SKM-1 (cell line): ENCODE measurements around the gene TSPAN3.

Experiments used
- DNase-seq: peaks from one replicate; lab custom pipeline; 2025; ENCODE audit not compliant: unreplicated experiment; lab: John Stamatoyannopoulos, UW

TSPAN3 gene

DNA sequence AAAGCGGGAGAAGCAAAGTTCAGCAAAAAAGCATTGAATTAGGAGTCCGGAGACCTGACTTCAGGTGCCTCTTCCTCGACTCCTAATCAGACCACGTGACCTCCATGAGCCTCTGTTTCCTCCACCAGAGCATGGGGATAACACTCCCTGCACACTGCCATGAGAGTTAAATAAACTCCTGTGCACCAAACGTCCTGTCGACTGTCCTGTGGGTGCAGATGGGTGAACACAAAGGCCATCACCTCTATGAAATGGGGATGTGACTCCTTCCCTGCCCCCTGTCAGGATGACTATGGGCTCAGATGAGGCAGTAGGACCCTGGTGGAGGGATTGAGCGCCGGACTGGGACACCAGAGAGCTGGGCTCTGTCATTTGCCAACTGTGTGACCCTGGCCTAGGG is 13.5 kb upstream of the TSPAN3 start:
- DNase-seq: no peak

DNA sequence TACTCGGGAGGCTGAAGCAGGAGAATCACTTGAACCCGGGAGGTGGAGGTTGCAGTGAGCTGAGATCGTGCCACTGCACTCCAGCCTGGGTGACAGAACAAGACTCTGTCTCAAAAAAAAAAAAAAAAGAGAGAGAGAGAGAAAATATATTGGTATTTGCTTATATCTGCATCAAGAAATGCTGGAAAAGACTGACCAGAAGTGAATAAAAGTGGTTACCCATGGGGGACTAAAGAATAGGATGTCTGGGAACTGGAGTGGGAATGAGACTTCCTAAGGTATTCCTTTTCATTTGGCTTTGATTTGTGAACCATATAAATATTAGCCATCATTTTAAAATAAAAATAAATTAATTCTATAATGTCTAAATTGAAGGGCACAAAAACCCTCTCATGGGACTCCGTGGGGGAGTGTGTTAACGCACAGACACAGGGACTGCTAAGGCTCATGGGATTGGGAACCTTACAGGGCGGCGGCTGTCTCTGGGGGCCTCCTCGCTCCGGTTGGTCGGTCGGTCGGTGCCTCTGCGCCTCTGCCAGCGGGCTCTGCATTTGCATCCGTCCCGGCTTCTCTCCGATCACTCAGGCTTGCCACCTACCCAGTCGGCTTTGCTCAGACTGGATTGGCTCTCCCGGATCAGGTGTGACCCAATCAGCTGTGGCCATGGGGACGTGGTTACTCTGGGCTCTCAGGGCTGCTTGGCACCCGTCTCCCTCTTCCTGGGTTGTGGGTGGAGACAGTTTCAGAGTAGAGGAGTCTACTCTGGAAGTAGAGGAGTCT is 12.7 kb upstream of the TSPAN3 start:
- no peak for DNase-seq

DNA sequence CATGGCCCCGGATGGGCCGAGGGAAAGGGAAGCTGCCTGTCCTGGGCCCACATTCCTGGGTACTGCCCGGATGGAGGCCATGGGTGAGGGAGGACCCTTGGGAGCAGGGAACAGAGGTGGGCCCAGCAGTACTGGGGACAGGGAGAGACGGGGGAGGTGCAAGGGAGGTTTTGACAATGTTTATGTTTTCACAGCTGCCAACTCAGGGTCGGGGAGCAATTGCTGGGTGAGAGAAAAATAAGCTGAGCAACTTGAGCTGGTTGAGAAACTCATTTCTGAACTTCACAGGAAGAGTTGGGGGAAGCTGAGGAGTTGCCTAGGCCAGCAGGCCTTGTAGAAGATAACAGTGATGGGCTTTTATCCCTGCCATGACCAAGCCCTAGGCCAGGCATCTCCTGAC is 11.1 kb upstream of the TSPAN3 start:
- no peak for DNase-seq

DNA sequence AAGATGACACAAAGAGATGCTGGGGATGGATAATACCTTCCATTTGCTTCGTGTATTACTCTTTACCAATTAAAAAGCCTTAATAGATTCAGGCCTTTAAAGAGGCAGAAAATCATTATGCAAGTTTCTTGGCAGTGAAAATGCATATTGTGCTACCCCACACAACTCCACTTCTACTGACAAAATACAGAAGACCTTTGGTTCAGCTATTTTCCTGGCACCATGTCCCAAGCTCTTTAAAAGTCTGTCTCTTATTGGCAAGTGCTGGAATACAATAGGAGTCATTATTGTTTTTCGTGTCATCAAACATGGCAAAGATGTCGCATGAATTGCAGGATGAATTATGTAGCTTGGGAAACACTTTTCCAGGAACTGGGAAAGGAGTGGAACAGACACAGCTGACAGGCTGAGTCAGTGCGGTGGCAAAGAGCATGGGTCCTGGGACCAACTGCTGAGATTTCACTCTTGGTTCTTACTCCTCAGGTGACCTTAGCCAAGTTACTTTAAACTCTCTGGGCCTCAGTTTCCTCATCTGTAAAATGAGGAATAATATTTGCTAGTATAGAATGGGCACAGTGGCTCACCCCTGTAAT is 5.5 kb upstream of the TSPAN3 start:
- DNase-seq: no peak

DNA sequence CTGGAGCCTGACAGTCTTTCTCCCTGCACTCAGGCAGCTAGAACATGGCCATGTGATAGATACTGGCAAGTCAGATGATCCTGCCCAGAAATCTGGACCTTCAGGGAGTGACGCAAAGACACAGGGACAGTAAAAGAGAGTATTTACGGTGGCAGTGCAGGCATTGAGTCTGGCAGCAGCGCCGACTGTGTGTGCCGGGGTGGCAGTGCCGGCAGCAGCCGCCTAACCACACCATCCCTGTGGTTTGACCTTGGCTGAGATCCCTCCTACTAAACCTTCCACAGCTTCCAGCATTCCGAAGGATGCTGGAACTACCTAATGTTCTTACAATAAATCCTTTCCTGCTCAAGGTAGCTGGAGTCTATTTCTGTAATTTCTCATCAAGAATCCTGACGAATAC is 4.6 kb upstream of the TSPAN3 start:
- DNase-seq: no peak

DNA sequence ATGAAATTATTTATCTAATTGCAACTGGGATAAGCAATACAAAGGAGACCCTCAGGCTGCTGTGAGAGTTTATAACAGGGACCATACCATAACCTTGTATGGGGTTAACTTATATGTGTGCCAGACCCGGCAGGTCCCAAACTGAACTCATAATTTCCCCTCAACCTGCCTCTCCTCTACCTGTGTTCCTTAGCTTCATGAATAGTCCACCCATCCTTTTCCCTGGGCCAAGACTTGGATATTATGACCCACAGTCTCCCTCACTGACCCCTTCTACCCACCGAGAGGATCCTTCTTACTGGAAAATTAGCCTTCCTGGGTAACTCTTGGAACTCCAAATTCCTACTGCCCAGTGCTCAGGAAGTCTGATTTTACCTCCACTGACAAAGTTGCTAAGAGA is 3.4 kb upstream of the TSPAN3 start:
- no peak for DNase-seq

DNA sequence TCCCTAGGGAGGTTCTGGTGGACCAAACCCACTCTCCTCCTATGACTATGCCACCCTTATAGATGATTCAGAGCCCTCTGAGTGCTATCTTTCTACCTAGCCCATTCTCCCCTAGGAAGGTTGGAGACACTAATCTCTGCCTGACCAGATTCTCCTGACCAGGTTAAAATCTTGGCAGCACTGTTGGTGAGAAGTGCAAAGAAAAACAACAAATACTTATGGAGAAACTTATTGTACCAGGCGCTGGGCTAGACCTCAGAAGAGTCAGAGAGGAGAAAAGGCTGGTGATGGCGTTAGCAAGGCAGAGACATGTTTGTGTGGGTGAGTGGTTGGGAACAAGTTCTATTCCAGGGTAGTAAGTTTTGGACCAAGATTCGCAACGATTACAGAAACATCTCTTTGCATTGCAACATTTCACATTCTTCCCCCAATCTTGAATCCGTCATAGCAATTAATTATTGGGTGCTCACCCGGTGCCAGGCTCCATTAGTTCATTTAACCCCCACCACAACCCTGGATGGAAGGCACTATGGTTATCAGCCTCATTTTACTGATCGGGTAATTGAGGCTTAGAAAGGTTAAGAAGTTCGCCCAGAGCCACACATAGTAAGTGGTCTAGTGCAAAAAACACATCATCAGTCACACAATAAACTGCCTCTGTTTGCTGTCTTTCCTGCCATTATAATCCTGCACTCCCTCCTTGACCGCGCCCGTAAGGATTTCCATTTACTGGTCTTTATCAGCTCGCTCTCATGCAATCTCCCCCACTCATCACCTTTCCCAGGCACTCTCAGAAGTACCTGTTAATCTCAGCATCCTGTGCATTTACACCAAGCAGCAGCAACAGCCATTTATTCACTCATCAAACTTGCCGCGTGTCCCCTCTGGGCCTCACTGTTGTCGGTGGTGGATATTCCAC is 655 bp upstream of the TSPAN3 start:
- DNase-seq: no peak

DNA sequence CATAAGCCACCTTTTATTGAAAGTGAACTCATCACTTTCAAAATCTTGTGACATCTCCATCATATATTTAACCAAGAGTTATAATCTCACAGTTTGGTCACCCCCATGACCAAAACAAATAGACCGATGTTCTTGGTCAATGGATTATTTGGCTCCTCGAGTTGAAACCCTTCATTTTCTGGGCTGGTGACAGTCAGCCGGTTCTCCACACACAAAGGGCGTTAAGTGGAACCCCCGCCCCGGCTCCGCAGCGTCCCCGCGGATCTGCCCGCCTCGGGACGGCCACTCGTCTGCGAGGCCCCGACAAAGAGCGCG is 772 bp downstream of the TSPAN3 start:
- no peak for DNase-seq

DNA sequence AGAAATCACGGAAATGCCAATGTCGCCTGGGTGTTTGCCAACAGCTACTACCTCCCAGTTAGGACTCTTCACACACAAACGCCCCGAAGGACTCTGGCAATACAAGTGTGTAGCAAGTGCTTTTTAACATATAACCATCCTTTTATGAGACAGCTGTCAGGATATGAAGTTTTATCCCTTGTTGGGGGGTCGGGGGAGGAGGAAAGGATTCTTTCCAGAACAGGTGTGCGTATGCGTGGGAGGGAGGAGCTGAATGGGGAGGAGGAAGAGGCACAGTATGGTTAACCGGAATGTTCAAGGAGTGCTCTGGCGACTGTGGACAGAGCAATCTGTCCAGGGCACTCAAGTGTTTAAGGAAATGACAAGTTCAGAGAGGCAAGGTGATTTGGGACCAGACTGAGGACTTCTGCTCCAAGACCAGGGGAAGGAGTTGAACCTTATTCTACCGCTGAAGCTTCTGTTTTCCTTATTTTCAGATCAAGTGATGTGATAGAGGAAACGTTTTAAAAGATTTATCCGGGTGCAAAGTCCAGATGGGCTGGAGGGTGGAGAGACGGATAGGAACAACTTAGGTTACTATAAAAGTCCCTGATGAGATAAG is 1.3 kb downstream of the TSPAN3 start:
- DNase-seq: no peak

DNA sequence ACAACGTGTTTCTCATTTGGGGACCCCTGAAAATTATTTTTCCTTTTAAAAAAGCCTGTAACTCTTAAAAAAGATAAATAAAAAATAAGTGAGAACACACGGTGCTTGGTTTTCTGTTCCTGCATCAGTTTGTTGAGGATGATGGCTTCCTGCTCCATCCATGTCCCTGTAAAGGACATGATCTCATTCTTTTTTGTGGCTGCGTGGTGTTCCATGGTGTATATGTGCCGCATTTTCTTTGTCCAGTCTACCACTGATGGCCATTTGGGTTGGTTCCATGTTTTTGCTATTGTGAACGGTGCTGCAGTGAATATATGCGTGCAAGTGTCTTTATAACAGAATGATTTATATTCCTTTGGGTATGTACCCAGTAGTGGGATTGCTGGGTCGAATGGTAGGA is 2.3 kb downstream of the TSPAN3 start:
- no peak for DNase-seq

DNA sequence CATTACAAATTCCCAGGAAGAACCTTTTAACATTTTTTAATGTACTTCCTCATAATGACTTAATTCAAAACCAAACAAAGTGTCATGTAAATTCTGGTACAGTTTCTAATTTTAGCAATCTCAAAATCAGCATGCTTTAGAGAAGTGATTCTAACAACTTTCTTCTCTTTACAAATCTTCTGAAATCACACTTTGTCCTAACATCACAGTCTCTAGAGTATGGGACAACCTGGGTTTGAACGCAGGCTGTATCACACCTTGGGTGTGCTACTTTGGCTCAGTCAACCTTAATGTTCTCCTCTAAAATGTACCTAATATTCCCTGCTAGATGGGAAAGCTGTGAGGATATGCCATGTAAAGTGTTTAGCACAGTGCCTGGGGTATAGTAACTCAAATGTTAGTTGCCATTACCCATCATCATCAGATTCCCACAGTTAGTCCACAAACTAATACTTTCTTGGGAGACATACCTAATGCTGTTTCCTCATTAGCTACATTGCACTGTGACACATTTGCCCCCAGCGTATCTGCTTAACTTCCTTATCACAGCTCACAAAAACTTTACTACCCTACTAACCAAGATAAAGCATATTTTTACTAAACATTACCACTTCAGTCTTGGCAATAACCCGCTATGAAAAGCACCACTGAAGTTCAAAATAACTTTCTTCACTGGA is 3.1 kb downstream of the TSPAN3 start:
- no peak for DNase-seq

DNA sequence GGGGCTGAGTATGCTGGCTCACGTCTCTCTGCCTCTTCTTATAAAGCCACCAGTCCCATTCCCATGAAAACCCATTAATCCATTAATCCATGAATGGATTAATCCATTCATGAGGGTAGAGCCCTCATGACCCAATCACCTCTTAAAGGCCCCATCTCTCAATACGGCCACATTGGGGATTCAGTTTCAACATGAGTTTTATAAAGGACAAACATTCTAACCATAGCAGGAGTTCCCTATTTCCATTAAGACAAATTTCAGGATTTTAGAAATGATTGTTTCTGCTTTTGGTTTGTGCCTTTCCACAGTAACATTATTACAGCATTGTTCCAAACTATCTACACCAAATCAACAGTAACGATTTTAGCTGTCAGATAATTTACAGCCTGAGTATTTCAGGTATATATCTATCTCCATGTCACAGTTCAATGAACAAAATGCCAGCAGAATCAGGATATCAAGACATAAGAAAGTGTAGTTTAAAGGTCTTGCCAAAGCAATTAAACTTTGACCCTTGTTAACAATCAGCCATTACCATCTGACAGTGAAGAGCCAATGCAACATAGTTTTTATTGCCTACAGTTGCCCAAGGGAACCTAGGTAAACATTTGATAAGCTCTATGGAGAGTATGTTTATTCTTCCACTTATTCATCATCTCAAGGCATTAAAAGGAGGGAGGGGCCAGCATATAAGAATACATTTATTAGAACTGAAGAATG is 3.8 kb downstream of the TSPAN3 start:
- DNase-seq: no peak

DNA sequence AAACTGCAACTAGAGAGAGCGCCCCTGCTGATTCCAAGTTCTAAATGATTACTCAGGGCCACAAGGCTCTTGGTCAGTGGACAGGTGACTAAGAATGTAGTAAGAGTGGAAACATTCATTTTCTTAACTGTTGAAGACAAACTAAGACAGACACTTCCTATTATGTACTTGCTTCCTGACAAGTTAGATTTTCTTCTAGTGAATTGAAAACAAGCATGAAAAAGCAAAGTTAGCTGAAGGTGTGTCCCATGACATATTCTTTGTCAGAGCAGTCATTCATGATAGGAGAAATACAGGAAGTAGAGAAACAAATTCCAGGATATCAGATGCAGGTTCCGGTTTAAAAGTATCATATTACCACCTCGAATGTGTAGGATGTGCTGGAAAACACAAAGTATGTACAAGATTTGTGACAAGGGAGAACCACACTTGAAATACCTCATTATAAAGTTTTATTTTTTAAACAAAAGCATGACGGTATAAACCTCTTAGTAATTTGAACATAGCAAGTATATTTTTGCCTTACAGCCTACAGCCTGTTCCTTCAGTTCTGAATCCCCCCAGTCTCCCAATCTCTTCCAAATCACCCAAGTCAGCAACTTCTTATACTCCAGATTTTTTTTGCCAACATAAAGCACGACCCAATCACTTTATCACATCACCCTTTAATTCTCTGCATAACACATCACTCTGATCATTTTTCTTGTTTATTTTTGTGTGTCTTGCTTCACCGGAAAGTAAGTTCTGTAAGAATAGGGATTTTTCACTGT is 6.2 kb downstream of the TSPAN3 start:
- DNase-seq: no peak

DNA sequence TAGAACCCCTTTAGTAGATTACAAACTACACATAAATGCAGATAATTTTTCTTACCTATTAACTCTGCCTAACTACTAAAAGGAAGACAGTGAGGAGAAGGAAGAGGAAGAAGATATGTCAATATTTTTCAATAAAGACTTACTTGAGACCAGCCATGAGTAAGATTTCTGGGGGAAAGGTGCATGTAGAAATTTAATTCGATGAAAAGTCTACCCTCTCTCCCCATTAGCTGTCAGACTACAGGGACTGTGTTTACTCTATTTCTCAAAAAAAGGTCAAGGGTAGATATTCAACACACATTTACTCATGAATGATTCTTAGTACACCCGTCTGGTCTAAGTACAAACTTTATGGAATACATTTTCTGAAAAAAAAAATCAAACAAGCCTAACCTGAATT is 6.8 kb downstream of the TSPAN3 start:
- no peak for DNase-seq

DNA sequence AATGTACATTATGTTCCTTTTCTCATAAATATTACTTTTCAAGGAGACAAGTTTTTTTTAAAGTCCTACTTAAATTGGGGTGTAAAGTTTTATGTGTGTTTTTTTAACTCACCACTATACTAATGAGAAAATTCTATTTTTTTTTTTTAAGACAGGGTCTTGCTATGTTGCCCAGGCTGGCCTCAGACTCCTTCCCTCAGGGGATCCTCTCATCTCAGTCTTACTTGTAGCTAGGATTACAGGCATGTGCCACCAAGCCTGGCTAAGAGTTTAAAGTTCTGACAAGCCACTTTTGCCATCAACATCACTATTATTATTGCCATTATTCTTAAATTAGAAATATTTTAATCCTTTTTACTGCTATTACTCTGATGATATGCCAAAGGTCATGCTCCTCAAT is 7.7 kb downstream of the TSPAN3 start:
- no peak for DNase-seq

DNA sequence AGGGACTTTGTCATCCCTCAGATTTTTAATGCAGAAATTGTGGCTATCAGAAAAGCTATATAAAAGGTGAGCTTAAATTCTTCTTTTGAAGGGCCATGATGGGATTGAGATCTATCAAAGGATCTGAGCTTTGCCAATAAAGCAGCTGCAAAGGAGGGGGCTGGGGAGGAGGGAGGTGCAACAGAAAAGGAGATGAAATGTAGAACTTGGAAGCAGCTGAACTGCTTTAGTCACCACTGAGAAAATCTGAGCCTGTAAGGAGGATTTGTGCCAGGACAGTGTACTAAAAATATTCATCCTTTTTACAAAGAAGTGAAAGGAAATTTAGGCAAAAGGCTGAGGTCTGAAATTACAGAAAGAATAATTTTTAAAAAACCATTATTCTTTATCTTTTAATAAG is 10.4 kb downstream of the TSPAN3 start:
- DNase-seq: no peak

DNA sequence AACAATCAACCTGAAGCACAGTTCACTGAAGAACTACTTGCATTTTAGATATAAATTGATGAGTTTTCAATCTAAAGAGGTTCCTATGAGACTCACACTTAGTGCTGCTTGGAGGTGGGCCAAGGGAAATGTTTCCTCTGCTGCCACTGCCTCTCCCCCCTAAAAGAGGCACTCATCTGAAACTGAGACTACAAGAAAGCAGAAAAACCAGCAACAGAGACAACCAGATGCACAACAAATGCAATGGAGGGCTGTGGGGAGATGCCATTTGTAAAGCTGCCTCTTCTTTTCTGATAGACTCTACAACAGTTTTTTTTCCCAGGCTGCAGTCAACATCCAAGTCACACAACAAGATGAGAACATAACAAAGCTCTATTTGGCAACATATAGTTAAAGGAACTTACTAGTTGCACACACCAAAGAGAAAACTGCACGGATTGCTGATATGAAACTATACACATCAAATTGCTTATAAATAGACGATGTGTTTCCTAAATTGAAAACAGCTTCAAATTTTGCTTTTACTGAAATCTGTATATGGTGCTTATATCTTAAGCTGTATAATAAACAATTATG is 11.0 kb downstream of the TSPAN3 start:
- DNase-seq: no peak

DNA sequence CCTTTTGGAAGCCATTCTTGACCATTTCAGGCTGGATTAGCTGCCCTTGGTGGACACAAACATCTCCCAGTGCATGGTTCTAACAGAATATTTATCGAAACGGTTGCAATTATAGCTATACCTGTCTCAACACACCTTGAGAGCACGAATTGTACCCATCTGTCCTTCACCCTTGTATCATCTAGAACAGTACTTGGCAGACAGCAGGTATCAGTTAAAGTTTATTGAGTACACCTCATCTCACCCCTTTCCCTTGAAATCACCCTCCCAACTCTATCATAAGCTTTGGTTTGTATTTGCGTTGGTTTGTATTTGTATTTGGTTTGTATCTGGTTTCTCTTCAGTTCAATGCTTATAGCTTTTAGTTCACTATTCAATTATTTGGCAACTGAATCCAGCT is 12.4 kb downstream of the TSPAN3 start:
- no peak for DNase-seq

DNA sequence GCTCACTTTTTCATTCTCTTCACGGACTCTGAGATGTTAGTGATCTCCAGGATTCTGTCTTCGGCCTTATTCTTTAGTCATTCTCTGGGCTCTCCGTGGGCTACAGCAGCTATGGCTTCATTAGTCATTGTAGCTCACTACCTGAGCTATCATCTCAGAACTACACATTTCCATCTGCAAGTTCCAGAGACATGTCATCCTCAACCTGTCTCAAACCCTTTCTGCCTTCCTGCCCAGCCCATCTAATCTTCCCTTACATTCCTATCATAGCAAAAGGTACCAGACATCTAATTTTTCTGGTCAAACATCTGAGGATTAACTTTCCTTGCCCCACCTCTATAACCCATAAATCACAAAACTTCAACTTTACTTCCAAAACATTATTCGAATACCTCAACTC is 13.2 kb downstream of the TSPAN3 start:
- no peak for DNase-seq
